ENCODE results near the gene EVI5L. TPM values are rescaled to one million over a fixed set of nuclear protein-coding genes. Genes with fewer than 3 reads are reported as not detected.

Gene EVI5L
- total and polyA plus RNA-seq, 4 donors = 1.4 to 5.0 (median 4.4) TPM

DNA sequence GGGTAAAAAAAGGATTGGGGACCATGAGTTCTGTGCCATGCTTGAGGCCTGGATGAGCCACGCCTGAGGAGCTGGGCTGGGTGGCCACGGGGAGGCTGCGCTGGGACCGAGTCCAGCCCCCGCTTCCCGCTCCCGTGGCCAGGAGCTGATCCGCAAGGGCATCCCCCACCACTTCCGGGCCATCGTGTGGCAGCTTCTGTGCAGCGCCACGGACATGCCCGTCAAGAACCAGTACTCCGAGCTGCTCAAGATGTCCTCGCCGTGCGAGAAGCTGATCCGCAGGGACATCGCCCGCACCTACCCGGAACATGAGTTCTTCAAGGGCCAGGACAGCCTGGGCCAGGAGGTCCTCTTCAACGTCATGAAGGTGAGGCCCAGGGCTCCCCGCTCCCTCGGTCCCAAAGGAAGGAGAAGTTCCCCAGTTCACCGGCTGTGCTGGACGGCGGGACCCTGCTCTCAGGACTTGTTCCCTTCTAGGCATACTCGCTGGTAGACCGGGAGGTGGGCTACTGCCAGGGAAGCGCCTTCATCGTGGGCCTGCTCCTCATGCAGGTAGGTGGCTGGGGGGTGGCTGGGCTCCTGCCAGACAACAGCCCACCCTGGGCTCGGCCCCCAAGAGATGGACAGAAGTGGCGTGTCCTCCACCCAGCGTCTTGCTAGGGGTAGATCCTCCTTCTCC is 18.9 kb downstream of the EVI5L start (continued):
- TF ChIP-seq MAX (IDR thresholded peaks at IDR 0.05) (no peak), HNF4A (conservative IDR thresholded peaks at IDR 0.05) (no peak), SP1 (IDR thresholded peaks at IDR 0.05) (no peak)

DNA sequence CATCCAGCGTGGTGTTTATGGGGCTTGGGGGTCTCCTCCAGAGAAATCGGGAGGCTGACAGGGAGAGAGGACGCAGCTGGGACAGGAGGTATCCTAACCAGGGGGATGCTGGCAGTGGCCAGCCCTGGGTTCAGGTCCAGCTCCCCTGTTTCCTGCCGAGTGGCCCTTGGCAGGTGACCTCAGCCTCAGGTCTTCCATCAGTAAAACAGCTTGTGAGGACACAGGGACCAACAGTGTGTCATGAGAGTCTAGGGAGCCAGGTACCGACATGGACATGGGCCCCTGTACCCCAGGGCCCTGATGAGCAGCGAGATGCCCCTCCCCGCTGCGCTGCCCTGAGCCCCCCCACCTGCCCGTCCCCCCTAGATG is 19.6 kb downstream of the EVI5L start:
- H3K9me3 ChIP-seq (ENCODE audit: control insufficient read depth in 4 of 4, low read length in 3 of 4) = no peaks in the 10 kb centered on the region

More for the DNA sequence above, 19.6 kb downstream of the EVI5L start:
- no peak overlapping the region for H3K4me3 ChIP-seq (ENCODE audit: low read depth in 1 of 3, low read length in 3 of 3)
- no peak overlapping the region for H3K9ac ChIP-seq (ENCODE audit: low read depth in 1 of 2, low read length in 2 of 2)
- no peak overlapping the region for H3K27ac ChIP-seq (ENCODE audit: low read depth in 1 of 2, low read length in 2 of 2)
- no peak for DNase-seq (ENCODE audit: low spot score)
- peaks cover 5 to 12% (median 6%) of the 10 kb centered on the region in 4 donors for H3K4me1 ChIP-seq (ENCODE audit: control insufficient read depth in 4 of 4, insufficient read depth in 4 of 4, low read length in 3 of 4)
- H3K36me3 ChIP-seq (ENCODE audit: control insufficient read depth in 4 of 4, insufficient read depth in 3 of 4, low read depth in 1 of 4, low read length in 3 of 4) = no peaks in the 10 kb centered on the region
- TF ChIP-seq RXRA (IDR thresholded peaks at IDR 0.05) = no peak
- TF ChIP-seq JUND (IDR thresholded peaks at IDR 0.05) = no peak
- TF ChIP-seq RAD21 (IDR thresholded peaks at IDR 0.05) = no peak
- TF ChIP-seq, protein P1, sequence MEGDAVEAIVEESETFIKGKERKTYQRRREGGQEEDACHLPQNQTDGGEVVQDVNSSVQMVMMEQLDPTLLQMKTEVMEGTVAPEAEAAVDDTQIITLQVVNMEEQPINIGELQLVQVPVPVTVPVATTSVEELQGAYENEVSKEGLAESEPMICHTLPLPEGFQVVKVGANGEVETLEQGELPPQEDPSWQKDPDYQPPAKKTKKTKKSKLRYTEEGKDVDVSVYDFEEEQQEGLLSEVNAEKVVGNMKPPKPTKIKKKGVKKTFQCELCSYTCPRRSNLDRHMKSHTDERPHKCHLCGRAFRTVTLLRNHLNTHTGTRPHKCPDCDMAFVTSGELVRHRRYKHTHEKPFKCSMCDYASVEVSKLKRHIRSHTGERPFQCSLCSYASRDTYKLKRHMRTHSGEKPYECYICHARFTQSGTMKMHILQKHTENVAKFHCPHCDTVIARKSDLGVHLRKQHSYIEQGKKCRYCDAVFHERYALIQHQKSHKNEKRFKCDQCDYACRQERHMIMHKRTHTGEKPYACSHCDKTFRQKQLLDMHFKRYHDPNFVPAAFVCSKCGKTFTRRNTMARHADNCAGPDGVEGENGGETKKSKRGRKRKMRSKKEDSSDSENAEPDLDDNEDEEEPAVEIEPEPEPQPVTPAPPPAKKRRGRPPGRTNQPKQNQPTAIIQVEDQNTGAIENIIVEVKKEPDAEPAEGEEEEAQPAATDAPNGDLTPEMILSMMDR (IDR thresholded peaks at IDR 0.05; ENCODE audit: low read depth, low read length, missing input control) = no peak
- TF ChIP-seq SP1 (IDR thresholded peaks at IDR 0.05) = no peak
- no peak for TF ChIP-seq HNF4A (conservative IDR thresholded peaks at IDR 0.05)
- no peak for TF ChIP-seq TAF1 (conservative IDR thresholded peaks at IDR 0.05)
- TF ChIP-seq FOXA2 (IDR thresholded peaks at IDR 0.05) = no peak
- TF ChIP-seq NR2F2 (IDR thresholded peaks at IDR 0.05) = no peak
- no peak for TF ChIP-seq FOXA1 (IDR thresholded peaks at IDR 0.05)
- no peak for TF ChIP-seq REST (IDR thresholded peaks at IDR 0.05)
- WGBS = 93% methylated on average over 9 of the region's 9 CpGs
- no peaks in the 10 kb centered on the region for H3K27me3 ChIP-seq (ENCODE audit: control insufficient read depth in 4 of 4, insufficient read depth in 4 of 4, low read length in 3 of 4)
